Right atrium auricular region (tissue), 2 donors: Measurements from ENCODE around the gene JMJD7. TPM values are rescaled to one million over a fixed set of nuclear protein-coding genes. Genes with fewer than 3 reads are reported as not detected.

Experiments used
- DNase-seq: peaks from one replicate; pipeline ENCODE4 v3.0.0-alpha.2; 2019; ENCODE audit warnings: low spot score
- H3K27ac ChIP-seq, 2 donors: fragments of 200-600 bp; sonication (generic); 1 replicate in 1 of 2; 2 replicates in 1 of 2; pipeline ENCODE4 v1.5.1; 2016 to 2019
- H3K27me3 ChIP-seq, 2 donors: fragments of 200-600 bp; sonication (generic); one replicate each; pipeline versions ENCODE4 v1.5.1 to v1.6.0; 2017 to 2019
- H3K36me3 ChIP-seq: fragments of 200-600 bp; sonication (generic); one replicate; pipeline ENCODE4 v1.5.1; 2016
- H3K4me1 ChIP-seq, 2 donors: fragments of 200-600 bp; sonication (generic); one replicate each; pipeline versions ENCODE4 v1.5.1 to v1.6.0; 2017 to 2019
- H3K4me3 ChIP-seq, 2 donors: fragments of 200-600 bp; sonication (generic); 1 replicate in 1 of 2; 2 replicates in 1 of 2; pipeline ENCODE4 v1.5.1; 2017 to 2019; ENCODE audit warnings: mild to moderate bottlenecking in 1 of 2, moderate library complexity in 1 of 2
- H3K9me3 ChIP-seq, 2 donors: fragments of 200-600 bp; sonication (generic); one replicate each; pipeline ENCODE4 v1.5.1; 2019
- CTCF ChIP-seq, 2 donors: fragments of 200-600 bp; sonication (generic); IDR thresholded peaks; one replicate each; pipeline ENCODE4 v1.5.1; 2019; ENCODE audit warnings: antibody characterized with exemption in 2 of 2
- total RNA-seq, 2 donors: library from RNA; depleted of rRNA; stranded (reverse); fragments of >200 nt; gene quantifications; one replicate each; pipeline ENCODE4 v1.1.0, GENCODE V29; 2016

Gene JMJD7
- total RNA-seq, 2 donors from 2014 or later = 6.4 to 11.7 TPM

- H3K27me3 ChIP-seq = no peaks in the 10 kb centered on the region
- no peaks in the 10 kb centered on the region for H3K9me3 ChIP-seq
- H3K27ac ChIP-seq = no peak overlapping the region
- TF ChIP-seq CTCF (IDR thresholded peaks at IDR 0.05) = no peak
- H3K36me3 ChIP-seq = peaks cover 4% of the 10 kb centered on the region
- no peak overlapping the region for H3K4me3 ChIP-seq
- no peak for DNase-seq
- H3K4me1 ChIP-seq = peaks cover 0 to 33% of the 10 kb centered on the region in 2 donors
These were observed 31.7 kb upstream of the JMJD7 start for GRCh38 chr15:41795996-41796856.

GRCh38 chr15:41797201-41797944 is 30.5 kb upstream of the JMJD7 start:
- no peak overlapping the region for H3K27ac ChIP-seq
- no peak overlapping the region for H3K4me3 ChIP-seq
- H3K4me1 ChIP-seq = peaks cover 0 to 22% of the 10 kb centered on the region in 2 donors
- H3K27me3 ChIP-seq = no peaks in the 10 kb centered on the region
- TF ChIP-seq CTCF (IDR thresholded peaks at IDR 0.05) = no peak
- DNase-seq = no peak
- H3K36me3 ChIP-seq = peaks cover 4% of the 10 kb centered on the region
- no peaks in the 10 kb centered on the region for H3K9me3 ChIP-seq

GRCh38 chr15:41798607-41799487 is 29.0 kb upstream of the JMJD7 start:
- H3K4me1 ChIP-seq = peaks cover 0 to 21% of the 10 kb centered on the region in 2 donors
- DNase-seq = no peak
- H3K27ac ChIP-seq = no peak overlapping the region
- no peaks in the 10 kb centered on the region for H3K27me3 ChIP-seq
- no peak for TF ChIP-seq CTCF (IDR thresholded peaks at IDR 0.05)
- no peak overlapping the region for H3K4me3 ChIP-seq
- no peaks in the 10 kb centered on the region for H3K9me3 ChIP-seq
- H3K36me3 ChIP-seq = peaks cover 4% of the 10 kb centered on the region

GRCh38 chr15:41799488-41799805 is 28.4 kb upstream of the JMJD7 start:
- peaks cover 0 to 25% of the 10 kb centered on the region in 2 donors for H3K4me1 ChIP-seq
- DNase-seq = no peak
- TF ChIP-seq CTCF (IDR thresholded peaks at IDR 0.05) = no peak
- no peaks in the 10 kb centered on the region for H3K9me3 ChIP-seq
- H3K27ac ChIP-seq = no peak overlapping the region
- H3K4me3 ChIP-seq = no peak overlapping the region
- peaks cover 4% of the 10 kb centered on the region for H3K36me3 ChIP-seq
- H3K27me3 ChIP-seq = no peaks in the 10 kb centered on the region

- no peak overlapping the region for H3K4me3 ChIP-seq
- no peak for TF ChIP-seq CTCF (IDR thresholded peaks at IDR 0.05)
- no peak overlapping the region for H3K27ac ChIP-seq
- H3K36me3 ChIP-seq = peaks cover 4% of the 10 kb centered on the region
- DNase-seq = no peak
- peaks cover 0 to 32% of the 10 kb centered on the region in 2 donors for H3K4me1 ChIP-seq
- H3K27me3 ChIP-seq = no peaks in the 10 kb centered on the region
- H3K9me3 ChIP-seq = no peaks in the 10 kb centered on the region
These were observed 26.7 kb upstream of the JMJD7 start for GRCh38 chr15:41801185-41801584.
